HG02852 (cell line): ENCODE measurements around the gene SPDYE17.
"Not testable (repeated sequence)": the region's sequence is repeated elsewhere in the genome, so short reads cannot be mapped to it uniquely, and the experiment has no call there.

ENCODE experiments used
- ATAC-seq: cut with Tn5 transposase; IDR thresholded peaks from one replicate; pipeline ENCODE4 v1.9.1; 2021; ENCODE audit warnings: mild to moderate bottlenecking, moderate library complexity; ENCODE audit not compliant: unreplicated experiment

The SPDYE17 gene

GRCh38 chr7:76974336-76974735 is 57.8 kb downstream of the SPDYE17 start:
- not testable (repeated sequence) for ATAC-seq

GRCh38 chr7:76972391-76972790 is 59.8 kb downstream of the SPDYE17 start:
- ATAC-seq, result not testable (repeated sequence)
